NK-92 (cell line): ENCODE data around the gene SLC12A4.
"Not testable (repeated sequence)": the region's sequence is repeated elsewhere in the genome, so short reads cannot be mapped to it uniquely, and the experiment has no call there.

Experiments
- DNase-seq: peaks from one replicate; lab custom pipeline; 2025; ENCODE audit not compliant: unreplicated experiment; lab: John Stamatoyannopoulos, UW

SLC12A4 gene

GRCh38 chr16:67968400-67969253, at the start of gene SLC12A4:
TSS of gene SLC12A4 (minus strand) at chr16:67968637. CDS start at chr16:67968553, 84 bp downstream.
- peak; percentile 25 for DNase-seq

- no peak for DNase-seq
These were observed 47.2 kb upstream of the SLC12A4 start, which contains the start of gene DPEP2NB for GRCh38 chr16:68015681-68016080. TSS of gene DPEP2NB (minus strand) at chr16:68015911. CDS start at chr16:68015770, 141 bp downstream.

GRCh38 chr16:68013440-68013839, 45.0 kb upstream of the SLC12A4 start:
- no peak for DNase-seq

- DNase-seq: not testable (repeated sequence)
These were observed 41.4 kb upstream of the SLC12A4 start for GRCh38 chr16:68009872-68010271.

DNA sequence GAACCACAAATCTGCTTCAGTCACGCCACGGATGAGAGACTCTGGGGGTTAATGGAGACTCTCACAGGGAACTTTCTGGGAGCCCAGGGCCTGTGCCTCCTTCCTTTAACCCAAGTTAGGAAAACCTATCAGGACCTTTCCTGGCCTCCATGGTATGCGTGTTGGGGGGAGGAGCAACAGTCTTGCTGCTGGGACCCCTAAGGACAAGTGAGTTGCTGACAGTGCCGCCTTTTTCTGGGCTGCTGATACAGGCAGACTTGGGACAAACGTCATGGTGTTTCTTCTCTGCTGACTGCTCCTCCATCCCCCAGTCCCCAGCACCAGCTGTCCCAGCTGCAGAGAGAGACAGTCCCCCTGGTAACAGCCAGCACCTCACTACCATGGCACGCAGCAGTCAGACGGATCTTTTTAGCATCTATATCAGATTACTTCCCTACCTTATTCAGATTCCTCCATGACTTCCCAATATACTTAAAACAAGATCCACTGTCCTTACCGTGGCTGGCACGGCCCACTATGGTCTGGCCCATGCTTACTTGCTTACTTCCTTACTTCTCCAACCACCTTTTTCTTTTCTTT, 40.8 kb upstream of the SLC12A4 start:
- DNase-seq: no peak

DNA sequence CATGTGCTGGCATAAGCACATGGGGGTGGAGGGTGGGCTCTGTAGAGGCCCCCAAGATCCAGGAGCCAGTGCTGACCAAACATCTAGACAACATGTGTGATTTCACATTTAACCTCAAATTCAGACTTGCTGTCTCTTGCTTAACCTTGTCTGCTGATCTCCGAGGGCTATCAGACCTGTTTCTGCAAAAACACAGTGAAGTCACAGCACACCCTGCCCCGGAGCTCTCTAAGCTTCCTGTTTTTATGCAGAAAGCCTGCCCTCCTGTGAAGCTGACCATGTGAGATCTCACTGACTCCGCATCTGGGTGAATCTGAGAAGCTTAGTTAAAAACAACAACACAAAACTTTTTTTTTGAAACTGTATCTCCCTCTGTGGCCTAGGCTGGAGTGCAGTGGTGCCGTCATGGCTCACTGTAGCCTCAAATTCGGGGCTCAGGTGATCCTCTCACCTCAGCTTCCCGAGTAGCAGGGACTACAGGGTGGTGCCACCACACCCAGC, 37.4 kb upstream of the SLC12A4 start:
- DNase-seq: no peak

GRCh38 chr16:68005211-68005610, 36.8 kb upstream of the SLC12A4 start:
- no peak for DNase-seq

- DNase-seq: no peak
These were observed 34.6 kb upstream of the SLC12A4 start for GRCh38 chr16:68003031-68003430.

- no peak for DNase-seq
These were observed 32.0 kb upstream of the SLC12A4 start for GRCh38 chr16:68000450-68000849.

GRCh38 chr16:67999985-68000384, 31.5 kb upstream of the SLC12A4 start:
- DNase-seq: no peak

DNA sequence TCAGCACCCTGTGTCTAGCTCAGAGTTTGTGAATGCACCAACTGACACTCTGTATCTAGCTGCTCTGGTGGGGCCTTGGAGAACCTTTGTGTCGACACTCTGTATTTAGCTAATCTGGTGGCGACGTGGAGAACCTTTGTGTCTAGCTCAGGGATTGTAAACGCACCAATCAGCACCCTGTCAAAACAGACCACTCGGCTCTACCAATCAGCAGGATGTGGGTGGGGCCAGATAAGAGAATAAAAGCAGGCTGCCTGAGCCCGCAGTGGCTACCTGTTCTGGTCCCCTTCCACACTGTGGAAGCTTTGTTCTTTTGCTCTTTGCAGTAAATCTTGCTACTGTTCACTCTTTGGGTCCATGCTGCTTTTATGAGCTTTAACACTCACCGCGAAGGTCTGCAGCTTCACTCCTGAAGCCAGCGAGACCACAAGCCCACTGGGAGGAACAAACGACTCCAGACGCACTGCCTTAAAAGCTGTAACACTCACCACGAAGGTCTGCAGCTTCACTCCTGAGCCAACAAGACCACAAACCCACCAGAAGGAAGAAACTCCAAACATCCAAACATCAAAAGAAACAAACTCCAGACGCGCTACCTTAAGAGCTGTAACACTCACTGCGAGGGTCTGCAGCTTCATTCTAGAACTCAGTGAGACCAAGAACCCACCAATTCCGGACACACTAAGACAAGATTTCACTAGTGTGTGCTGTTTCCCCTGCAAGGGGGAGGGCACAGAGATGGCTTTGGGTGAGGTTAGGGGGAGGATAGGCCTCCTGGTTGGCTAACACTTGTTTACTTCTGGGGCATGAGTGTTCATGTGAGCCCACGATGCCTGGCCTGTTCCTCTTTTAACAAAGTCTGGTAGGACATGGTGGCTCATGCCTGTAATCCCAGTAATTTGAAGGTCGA, 30.6 kb upstream of the SLC12A4 start, which contains the start of gene DPEP2:
Gene DPEP2, minus strand, starts transcription at position 706 of the 910 bp plus-strand sequence. CDS start 6,272 bp downstream, outside the sequence.
- DNase-seq: not testable (repeated sequence)

DNA sequence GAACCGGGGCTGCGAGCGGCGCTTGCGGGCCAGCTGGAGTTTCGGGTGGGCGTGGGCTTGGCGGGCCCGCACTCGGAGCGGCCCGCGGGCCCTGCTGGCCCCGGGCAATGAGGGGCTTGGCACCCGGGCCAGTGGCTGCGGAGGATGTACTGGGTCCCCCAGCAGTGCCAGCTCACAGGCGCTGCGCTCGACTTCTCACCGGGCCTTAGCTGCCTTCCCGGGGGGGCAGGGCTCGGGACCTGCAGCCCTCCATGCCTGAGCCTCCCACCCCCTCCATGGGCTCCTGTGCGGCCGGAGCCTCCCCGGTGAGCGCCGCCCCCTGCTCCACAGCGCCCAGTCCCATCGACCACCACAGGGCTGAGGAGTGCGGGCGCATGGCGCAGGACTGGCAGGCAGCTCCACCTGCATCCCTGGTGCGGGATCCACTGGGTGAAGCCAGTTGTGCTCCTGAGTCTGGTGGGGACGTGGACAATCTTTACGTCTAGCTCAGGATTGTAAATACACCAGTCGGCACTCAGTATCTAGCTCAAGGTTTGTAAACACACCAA, 29.9 kb upstream of the SLC12A4 start:
- not testable (repeated sequence) for DNase-seq

- no peak for DNase-seq
These were observed 28.2 kb upstream of the SLC12A4 start for GRCh38 chr16:67996666-67997065.

- DNase-seq: no peak
These were observed 27.0 kb upstream of the SLC12A4 start for GRCh38 chr16:67995423-67995822.

- DNase-seq: not testable (repeated sequence)
These were observed 25.6 kb upstream of the SLC12A4 start for GRCh38 chr16:67994040-67994408.

DNA sequence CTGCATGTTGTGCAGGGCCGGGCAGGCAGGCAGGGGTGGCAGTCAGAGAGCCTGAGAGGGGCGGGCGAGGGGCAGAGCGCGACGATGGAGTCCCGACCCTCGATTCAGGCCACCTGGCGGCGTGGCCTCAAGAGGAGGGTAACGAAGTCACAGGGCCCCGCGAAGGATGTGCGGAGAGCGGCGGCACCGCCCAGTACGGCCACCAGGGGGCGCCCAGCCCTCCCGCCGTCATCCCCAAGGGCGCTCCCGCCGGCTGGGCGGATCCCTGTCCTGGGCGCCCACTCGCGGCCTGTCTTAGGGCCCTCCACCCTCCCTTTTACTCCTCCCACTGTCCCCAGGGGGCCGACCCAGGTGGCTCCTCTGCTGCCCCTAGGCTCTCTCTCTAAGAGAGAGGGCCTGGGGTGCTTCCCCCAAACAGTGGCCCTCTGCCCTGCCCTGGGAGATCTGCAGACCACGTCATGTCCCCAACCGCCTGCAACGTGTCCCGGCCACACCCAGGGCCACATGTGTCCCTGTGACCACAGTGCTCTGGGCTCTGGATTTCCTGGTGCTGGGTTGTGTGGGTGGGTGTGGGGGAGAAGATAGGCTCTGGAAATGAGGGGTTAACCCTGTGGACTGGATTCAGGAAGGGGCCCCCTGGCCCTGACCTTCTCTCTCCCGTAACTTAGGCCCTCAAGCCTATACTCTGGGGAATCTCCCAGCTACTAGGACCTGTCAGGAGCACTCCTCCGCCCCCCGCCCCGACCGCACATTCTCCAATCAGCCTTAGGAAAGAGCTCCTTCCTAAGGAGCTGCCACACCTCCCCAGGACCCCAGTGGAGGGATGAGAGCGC, 25.0 kb upstream of the SLC12A4 start:
- no peak for DNase-seq

GRCh38 chr16:67992661-67993206, 24.3 kb upstream of the SLC12A4 start:
- no peak for DNase-seq

DNA sequence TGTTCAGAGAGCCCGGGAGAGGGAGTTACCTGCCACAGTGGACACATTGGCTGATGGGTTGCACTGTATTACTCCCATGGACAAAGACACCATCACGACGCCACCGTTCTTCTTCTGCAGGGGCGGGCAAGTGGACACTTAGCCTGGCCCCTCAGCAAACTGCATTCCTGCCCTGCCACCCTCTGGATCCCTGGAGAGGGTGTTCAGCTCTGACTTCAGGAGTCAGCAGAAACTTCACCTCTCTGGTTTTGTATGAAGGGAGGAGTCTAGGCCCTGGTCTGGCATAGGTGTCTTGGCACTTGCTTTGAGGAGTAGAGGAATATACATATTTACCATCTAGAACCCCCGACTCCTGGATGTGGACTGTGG, 21.6 kb upstream of the SLC12A4 start:
- DNase-seq: no peak

DNA sequence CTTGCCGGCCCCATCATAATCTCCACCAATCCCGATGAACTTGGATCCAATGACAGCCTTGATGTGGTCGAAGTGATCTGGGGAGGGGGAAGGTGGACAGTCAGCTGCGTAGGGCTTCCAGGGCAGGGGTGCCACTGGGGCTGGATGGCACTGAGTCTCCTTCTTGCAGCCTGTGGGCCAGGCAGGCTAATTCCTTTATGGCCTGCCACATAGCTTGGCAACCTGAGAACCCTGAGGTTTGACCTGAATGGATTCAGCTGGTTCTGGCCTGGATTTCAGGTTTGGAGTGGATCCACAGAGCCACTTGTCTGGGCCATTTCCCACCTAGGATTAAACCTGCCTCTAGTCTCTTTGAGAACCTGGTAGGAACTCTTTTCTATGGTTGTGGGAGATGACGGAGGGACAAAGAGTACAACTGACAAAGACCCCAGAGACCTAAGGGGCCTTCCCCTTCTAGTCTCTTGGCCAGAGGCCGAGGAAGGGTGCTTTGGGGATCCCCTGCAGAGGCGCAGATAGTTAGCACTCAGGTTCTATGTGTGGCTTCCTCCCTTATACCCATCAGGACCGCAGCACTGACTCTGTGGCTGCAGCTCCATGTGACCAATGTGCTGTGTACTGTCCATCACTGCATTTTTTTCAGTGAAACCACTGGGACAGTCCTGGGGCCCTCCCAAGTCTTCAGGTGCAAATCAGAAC, 21.0 kb upstream of the SLC12A4 start:
- no peak for DNase-seq
